Effector CD4-positive, alpha-beta T cell (primary cell): ENCODE measurements around the gene BRS3. TPM values are rescaled to one million over a fixed set of nuclear protein-coding genes. Genes with fewer than 3 reads are reported as not detected.
"Not testable (repeated sequence)": the region's sequence is repeated elsewhere in the genome, so short reads cannot be mapped to it uniquely, and the experiment has no call there.

ENCODE experiments used
- DNase-seq: peaks from one replicate; pipeline ENCODE4 v3.0.0-alpha.2; 2020
- total RNA-seq: gene quantifications from one replicate; lab custom pipeline; 2026; lab: John Stamatoyannopoulos, UW

Gene BRS3
- not detected for total RNA-seq

DNA sequence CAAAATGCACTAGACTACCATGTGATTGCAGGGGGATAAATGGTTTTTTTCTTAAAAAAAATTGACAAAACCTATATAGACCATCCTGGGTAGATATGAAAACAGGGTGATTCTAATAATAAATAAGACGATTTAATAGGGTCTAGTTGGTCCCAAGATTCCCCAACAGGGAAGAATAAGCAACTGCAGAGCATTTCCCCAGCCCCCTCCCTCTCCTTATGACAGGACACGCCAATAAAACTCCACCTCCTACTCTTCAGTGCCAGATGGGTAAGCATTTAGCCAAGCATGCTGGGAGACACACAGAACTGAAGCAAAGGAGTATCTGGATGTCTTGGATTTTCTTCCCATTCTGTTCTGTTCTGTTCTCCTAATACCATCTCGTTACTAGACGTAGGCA is at the start of gene BRS3:
Gene BRS3, plus strand, starts transcription at position 301 of the 400 bp plus-strand sequence. CDS start 168 bp downstream, outside the sequence.
- no peak for DNase-seq

DNA sequence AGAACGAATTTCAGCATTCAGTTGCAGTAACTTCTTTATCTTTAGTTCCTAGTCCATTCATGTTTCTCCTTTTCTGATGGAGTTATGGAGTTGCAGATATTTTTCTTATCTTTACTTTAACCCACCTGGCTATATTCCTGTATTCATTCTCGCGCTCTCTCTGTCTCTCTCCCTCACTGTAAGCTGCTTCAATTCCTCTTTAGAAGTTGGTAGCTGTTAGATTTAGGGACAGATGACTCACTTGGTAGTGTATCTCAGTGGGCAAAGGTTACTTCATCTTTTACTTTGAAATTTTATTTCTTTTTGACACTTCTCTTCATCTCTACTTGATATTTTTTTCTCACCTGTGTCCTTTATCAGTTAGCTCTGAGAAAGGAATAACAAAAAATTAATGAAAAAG is 49.6 kb upstream of the BRS3 start:
- no peak for DNase-seq

DNA sequence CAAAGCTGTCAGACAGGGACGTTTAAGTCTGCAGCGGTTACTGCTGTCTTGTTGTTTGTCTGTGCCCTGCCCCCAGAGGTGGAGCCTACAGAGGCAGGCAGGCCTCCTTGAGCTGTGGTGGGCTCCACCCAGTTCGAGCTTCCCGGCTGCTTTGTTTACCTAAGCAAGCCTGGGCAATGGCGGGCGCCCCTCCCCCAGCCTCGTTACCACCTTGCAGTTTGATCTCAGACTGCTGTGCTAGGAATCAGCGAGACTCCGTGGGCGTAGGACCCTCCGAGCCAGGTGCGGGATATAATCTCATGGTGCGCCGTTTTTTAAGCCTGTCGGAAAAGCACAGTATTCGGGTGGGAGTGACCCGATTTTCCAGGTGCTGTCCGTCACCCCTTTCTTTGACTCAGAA is 42.1 kb upstream of the BRS3 start:
- DNase-seq, result not testable (repeated sequence)

DNA sequence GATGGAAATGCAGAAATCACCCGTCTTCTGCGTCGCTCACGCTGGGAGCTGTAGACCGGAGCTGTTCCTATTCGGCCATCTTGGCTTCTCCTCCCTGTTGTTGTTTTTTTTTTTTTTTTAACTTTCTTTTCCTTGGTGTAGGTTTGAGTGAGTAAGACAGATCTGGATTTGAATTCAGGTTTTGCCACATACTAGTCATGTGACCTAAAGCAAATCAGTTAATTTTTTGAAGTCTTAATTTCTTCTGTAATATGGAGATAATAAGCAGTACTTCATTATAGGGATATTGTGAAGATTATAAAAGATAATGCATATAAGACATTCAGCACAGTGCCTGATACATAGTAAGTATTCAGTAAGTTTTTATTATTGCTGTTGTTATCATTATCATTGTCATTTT is 41.5 kb upstream of the BRS3 start:
- DNase-seq, result no peak

DNA sequence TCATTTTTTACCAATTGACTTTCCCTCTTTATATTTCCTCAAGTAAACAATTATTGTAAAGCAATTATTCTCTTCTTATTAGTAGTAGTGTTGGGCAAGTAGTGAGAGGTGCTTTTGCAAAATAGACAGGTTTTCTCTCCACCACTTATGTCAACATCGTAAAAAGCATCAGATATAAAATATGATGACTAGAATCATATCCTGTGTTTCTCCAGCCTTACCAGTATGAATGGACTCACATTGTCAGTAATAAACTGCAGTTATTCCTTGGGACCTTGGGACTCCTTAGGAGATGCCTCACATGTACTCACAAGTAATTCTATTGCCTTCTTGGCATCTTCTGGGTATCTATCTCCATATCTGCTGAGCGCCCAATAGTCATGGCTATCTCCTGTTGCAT is 40.4 kb upstream of the BRS3 start:
- DNase-seq, result no peak

GRCh38 chrX:136447968-136448367 is 39.8 kb upstream of the BRS3 start:
- DNase-seq, result no peak

GRCh38 chrX:136450050-136450830 is 37.5 kb upstream of the BRS3 start:
- DNase-seq, result no peak

GRCh38 chrX:136452614-136453013 is 35.1 kb upstream of the BRS3 start:
- no peak for DNase-seq

- no peak for DNase-seq
Measured at GRCh38 chrX:136453114-136453513, 34.6 kb upstream of the BRS3 start.

GRCh38 chrX:136453771-136454170 is 34.0 kb upstream of the BRS3 start:
- no peak for DNase-seq

DNA sequence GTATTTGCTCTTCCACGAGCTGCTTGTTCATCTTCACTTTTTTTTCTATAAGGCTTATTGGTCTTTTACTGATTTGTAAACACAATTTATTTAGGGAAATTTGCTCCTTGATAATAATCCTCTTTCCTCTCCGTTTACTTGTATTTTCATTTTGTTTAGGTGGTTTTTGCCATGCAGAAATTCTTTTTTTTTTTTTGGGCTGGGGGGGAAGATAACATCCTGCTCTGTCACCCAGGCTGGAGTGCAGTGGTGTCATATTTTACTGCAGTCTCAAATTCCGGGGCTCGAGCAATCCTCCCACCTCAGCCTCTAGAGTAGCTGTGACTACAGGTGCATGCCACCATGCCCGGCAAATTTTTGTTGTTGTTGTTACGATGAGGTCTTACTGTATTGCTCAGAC is 31.6 kb upstream of the BRS3 start:
- no peak for DNase-seq

GRCh38 chrX:136457303-136457917 is 30.3 kb upstream of the BRS3 start:
- DNase-seq, result no peak

- no peak for DNase-seq
Measured at GRCh38 chrX:136464589-136464988, 23.2 kb upstream of the BRS3 start.

- no peak for DNase-seq
Measured at GRCh38 chrX:136467303-136467702, 20.4 kb upstream of the BRS3 start.

DNA sequence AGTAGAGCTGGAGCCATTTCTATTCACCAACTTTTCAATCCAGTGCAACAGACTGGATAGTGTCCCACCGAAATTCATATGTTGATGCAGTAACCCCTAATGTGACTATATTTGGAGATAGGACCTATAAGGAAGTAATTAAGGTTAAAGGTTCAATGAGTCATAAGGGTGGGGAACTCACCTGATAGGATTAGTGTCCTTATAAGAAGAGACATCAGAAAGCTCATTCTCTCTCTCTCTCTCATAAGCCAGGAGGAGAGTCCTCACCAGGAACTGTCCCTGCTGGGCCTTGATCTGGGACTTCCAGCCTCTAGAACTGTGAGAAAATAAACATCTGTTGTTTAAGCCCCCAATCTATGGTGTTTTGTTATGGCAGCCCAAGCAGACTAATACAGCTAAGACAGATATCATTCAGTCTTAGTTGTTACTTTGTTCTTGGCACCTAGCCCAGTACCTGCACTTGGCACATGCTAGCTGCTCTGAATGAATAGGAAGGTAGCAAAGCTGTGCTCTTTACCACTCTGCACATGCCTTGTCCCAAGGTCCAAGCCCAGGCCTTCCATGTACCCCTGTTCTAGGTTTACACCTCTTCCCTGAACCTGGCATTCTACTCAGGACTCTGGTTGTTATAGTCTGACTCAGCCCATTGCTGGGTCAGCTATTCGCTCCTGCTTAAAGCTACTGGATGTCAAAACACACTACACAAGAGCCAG is 19.2 kb upstream of the BRS3 start:
- DNase-seq, result no peak

GRCh38 chrX:136473663-136474062 is 14.1 kb upstream of the BRS3 start:
- DNase-seq, result no peak

GRCh38 chrX:136475236-136475635 is 12.5 kb upstream of the BRS3 start:
- DNase-seq, result no peak

- DNase-seq, result no peak
Measured at GRCh38 chrX:136476501-136476900, 11.2 kb upstream of the BRS3 start.

DNA sequence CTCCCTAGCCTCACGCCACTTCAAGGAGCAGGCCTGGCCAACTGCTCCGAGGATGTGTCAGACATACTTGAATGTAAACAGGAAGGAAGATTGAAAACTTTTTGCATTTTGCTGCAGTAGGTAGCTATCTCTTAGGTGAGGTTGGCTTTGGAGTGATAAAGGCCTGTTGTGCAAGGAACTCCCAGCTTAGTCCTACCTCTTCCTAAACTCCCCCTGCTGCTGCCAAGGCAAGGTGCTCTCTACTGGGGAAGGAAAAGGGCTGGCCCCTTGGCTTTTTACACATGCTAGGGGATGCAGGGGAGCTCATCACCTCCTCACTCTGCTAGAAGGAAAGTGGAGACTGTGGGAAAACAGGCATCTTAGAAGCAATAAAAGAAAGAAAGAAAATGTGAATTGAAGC is 10.7 kb upstream of the BRS3 start:
- no peak for DNase-seq

- DNase-seq, result no peak
Measured at GRCh38 chrX:136480383-136480782, 7.4 kb upstream of the BRS3 start.

DNA sequence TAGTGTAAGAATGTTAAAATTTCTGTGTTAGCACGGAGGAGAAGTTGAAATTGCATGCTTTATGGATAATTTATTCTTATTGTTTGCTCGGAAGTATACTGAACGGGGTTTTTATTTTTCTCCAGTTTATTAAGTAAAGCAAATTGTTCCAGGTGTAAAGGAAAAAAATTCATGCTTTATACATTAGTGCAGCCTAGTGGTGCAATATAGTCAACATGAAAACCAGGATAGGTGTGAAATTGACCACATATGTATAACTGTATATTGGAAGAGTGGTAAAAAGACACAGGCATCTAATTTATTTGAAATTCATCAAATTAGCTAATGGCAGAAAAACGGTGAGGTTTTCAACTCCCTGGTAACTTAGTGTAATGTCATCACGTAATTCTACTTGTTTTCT is 959 bp downstream of the BRS3 start:
- no peak for DNase-seq

- no peak for DNase-seq
Measured at GRCh38 chrX:136491832-136492231, 4.1 kb downstream of the BRS3 start.

DNA sequence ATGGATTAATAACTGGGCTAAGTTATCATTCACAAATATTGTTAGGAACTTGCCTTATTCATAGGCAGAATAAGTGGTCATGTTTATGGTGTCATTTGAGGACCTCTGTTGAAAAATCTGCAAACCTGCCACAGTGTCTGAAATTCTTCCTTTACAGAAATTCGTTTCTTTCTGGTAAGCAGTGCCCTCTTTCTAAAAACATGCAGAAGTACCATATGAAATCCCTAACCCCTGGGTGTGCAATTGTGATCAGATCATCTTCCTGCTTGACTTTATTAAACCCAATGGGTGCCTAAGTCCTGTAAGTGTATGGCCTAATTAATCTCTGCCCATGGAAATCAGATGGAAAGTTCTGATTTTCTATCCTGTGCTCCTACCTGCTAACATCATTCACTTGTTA is 5.3 kb downstream of the BRS3 start:
- no peak for DNase-seq

DNA sequence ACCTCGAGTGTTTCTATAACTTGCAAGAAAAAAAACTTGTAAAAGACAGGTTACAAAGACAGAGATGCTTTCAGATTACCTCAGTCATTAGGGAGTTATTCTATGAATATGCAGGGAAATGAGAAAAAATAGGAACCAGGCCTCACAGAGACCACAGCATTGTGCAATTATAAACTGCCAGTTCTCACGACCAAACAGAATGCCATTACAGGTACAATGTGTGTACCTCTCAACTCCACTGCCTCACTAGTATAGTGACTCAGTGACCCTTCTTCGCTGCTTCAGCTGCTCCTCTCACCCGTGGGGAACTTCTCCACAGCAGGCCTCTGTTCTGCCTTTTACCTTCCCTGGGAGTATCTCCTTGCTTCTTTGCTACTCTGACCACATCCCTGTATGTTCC is 7.3 kb downstream of the BRS3 start:
- no peak for DNase-seq
